HG03095 (cell line): ENCODE results near the gene ZNF784.
A peak's percentile ranks its signal among the peaks of the same experiment; 100 is the strongest.

Experiments used
- ATAC-seq: cut with Tn5 transposase; IDR thresholded peaks from one replicate; pipeline ENCODE4 v1.9.1; 2021; ENCODE audit warnings: moderate library complexity; ENCODE audit not compliant: unreplicated experiment

The ZNF784 gene

GRCh38 chr19:55605637-55606470 lies 18.5 kb downstream of the ZNF784 start, which contains the start of gene ZNF865:
TSS of gene ZNF865 (plus strand) at chr19:55605647. CDS start at chr19:55613619, 7,972 bp downstream.
- ATAC-seq, result peak; percentile 32

- peak; percentile 45 for ATAC-seq
Measured at GRCh38 chr19:55605207-55605636, 19.1 kb downstream of the ZNF784 start.

- no peak for ATAC-seq
Measured at GRCh38 chr19:55603581-55604292, 20.6 kb downstream of the ZNF784 start.

GRCh38 chr19:55603115-55603514 lies 21.3 kb downstream of the ZNF784 start:
- no peak for ATAC-seq

GRCh38 chr19:55602104-55603001 lies 22.0 kb downstream of the ZNF784 start:
- no peak for ATAC-seq

- ATAC-seq, result no peak
Measured at GRCh38 chr19:55601084-55601483, 23.3 kb downstream of the ZNF784 start.

GRCh38 chr19:55600662-55601028 lies 23.7 kb downstream of the ZNF784 start:
- ATAC-seq, result no peak

- peak; percentile 33 for ATAC-seq
Measured at GRCh38 chr19:55599842-55600661, 24.3 kb downstream of the ZNF784 start, which contains the start of gene ZNF524. TSS of gene ZNF524 (plus strand) at chr19:55600288. CDS start at chr19:55602113, 1,825 bp downstream.

- peak; percentile 38 for ATAC-seq
Measured at GRCh38 chr19:55599468-55599841, 24.9 kb downstream of the ZNF784 start, which contains the start of gene FIZ1. TSS of gene FIZ1 (minus strand) at chr19:55599517. CDS start at chr19:55597865, 1,652 bp downstream.

GRCh38 chr19:55598719-55599467 lies 25.5 kb downstream of the ZNF784 start:
- ATAC-seq, result peak; percentile 44

GRCh38 chr19:55598034-55598433 lies 26.3 kb downstream of the ZNF784 start:
- ATAC-seq, result no peak

- no peak for ATAC-seq
Measured at GRCh38 chr19:55597501-55597921, 26.9 kb downstream of the ZNF784 start.

- ATAC-seq, result no peak
Measured at GRCh38 chr19:55596304-55596703, 28.1 kb downstream of the ZNF784 start.

- no peak for ATAC-seq
Measured at GRCh38 chr19:55594996-55595545, 29.3 kb downstream of the ZNF784 start.

- ATAC-seq, result no peak
Measured at GRCh38 chr19:55593096-55593772, 31.1 kb downstream of the ZNF784 start.

GRCh38 chr19:55592391-55593090 lies 31.8 kb downstream of the ZNF784 start:
- no peak for ATAC-seq

- ATAC-seq, result no peak
Measured at GRCh38 chr19:55591555-55591954, 32.8 kb downstream of the ZNF784 start.

GRCh38 chr19:55590617-55591016 lies 33.7 kb downstream of the ZNF784 start:
- ATAC-seq, result no peak
